Fibroblast of lung (primary cell): ENCODE measurements around the gene PRKCQ. TPM values are rescaled to one million over a fixed set of nuclear protein-coding genes. Genes with fewer than 3 reads are reported as not detected.

Experiments used
- DNase-seq, 2 donors: peaks; one replicate each; pipeline versions ENCODE4 v3.0.0 to v3.0.0-alpha.2; 2010; ENCODE audit warnings: low read depth in 2 of 2
- H2AFZ ChIP-seq: 2 replicates; pipeline ENCODE4 v1.5.1; 2012; ENCODE audit warnings: low read length, control low read depth, inconsistent platforms
- H3K27ac ChIP-seq: 2 replicates; pipeline ENCODE4 v1.5.1; 2011; ENCODE audit warnings: low read length, control low read depth; ENCODE audit not compliant: insufficient read depth
- H3K27me3 ChIP-seq: 2 replicates; pipeline ENCODE4 v1.5.1; 2011; ENCODE audit warnings: mild to moderate bottlenecking, low read length; ENCODE audit not compliant: control insufficient read depth, insufficient read depth
- H3K36me3 ChIP-seq: 2 replicates; pipeline ENCODE4 v1.5.1; 2011; ENCODE audit warnings: low read length; ENCODE audit not compliant: control insufficient read depth, insufficient read depth
- H3K4me1 ChIP-seq: 2 replicates; pipeline ENCODE4 v1.5.1; 2011; ENCODE audit warnings: low read length; ENCODE audit not compliant: control insufficient read depth, insufficient read depth; ENCODE audit errors: extremely low read depth
- H3K4me2 ChIP-seq: 2 replicates; pipeline ENCODE4 v1.5.1; 2011; ENCODE audit warnings: low read length, control low read depth; ENCODE audit not compliant: insufficient read depth; ENCODE audit errors: extremely low read depth
- H3K4me3 ChIP-seq, 4 experiments: fragments of 200-600 bp in 1 of 4; sonication (generic) in 1 of 4; replicated peaks in 1 of 4; 2 replicates each; pipeline ENCODE4 v1.5.1; 2011 to 2016; ENCODE audit warnings: low read length in 4 of 4, low read depth in 3 of 4, mild to moderate bottlenecking in 3 of 4, control low read depth in 2 of 4, inconsistent platforms in 1 of 4, mixed read lengths in 1 of 4; ENCODE audit not compliant: insufficient read depth in 1 of 4; ENCODE audit errors: control extremely low read depth in 1 of 4
- H3K79me2 ChIP-seq: 2 replicates; pipeline ENCODE4 v1.5.1; 2012; ENCODE audit warnings: mild to moderate bottlenecking, low read length, inconsistent platforms; ENCODE audit not compliant: control insufficient read depth, insufficient read depth
- H3K9ac ChIP-seq: 2 replicates; pipeline ENCODE4 v1.5.1; 2011; ENCODE audit warnings: mild to moderate bottlenecking, low read length, control low read depth; ENCODE audit not compliant: insufficient read depth
- H3K9me3 ChIP-seq: 2 replicates; pipeline ENCODE4 v1.5.1; 2012; ENCODE audit warnings: low read depth, low read length; ENCODE audit not compliant: control insufficient read depth, insufficient read depth
- H4K20me1 ChIP-seq: 2 replicates; pipeline ENCODE4 v1.5.1; 2011; ENCODE audit warnings: low read length; ENCODE audit not compliant: control insufficient read depth, insufficient read depth; ENCODE audit errors: extremely low read depth
- EZH2 ChIP-seq: IDR thresholded peaks from 2 replicates; pipeline ENCODE4 v1.5.1; 2012; ENCODE audit warnings: low read length, control low read depth, mild to moderate bottlenecking; ENCODE audit errors: missing control alignments
- polyA plus RNA-seq, 2 donors: library from polyadenylated mRNA; depleted of rRNA in 1 of 2; stranded (reverse) in 1 of 2; unstranded in 1 of 2; fragments of >200 nt; gene quantifications; 2 replicates each; pipeline ENCODE4 v1.2.1, GENCODE V29; 2011 to 2012; ENCODE audit warnings: missing spikeins in 1 of 2
- total RNA-seq: library from RNA; depleted of rRNA; stranded (reverse); fragments of >200 nt; gene quantifications from 2 replicates; pipeline ENCODE4 v1.2.1, GENCODE V29; 2014
- TF ChIP-seq, protein P1 (sequence below), 2 donors: IDR thresholded peaks in 1 of 2; conservative IDR thresholded peaks in 1 of 2; 1 replicate in 1 of 2; 2 replicates in 1 of 2; pipeline ENCODE4 v1.5.1; 2011 to 2012; ENCODE audit warnings: low read length in 2 of 2, control low read depth in 1 of 2, inconsistent platforms in 1 of 2, low read depth in 1 of 2, mild to moderate bottlenecking in 1 of 2

The PRKCQ gene
- total and polyA plus RNA-seq, 2 donors (not counting 1 experiment from before 2014, with no cell fraction given) = under 0.01 to 0.01 TPM

DNA sequence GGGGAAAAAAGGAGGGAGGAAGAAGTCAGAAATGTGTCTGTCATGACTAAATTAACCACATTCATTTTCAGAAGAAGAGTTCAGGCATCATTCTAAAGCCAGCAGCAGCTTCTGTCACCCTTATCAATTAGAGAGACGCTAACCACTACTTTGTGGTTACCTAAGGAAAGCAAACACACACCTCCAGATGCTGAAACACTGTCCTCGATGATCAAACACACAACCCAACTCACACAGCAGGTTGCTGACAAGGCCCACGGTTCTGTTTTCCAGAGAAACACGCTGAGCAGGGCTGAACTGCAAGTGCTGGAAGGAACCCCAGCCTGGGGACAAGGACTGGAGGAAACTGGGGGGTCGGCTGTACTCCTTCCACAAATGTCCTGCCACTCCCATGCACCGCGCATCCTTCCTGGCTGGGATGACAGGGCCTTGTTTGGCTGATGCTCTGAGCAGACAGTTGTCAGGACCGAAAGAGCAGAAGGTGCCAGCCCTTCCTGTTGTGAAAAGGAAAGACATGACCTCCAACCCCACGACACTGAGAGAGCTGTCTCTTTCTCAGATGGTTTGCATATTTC is 36.6 kb downstream of the PRKCQ start:
- H2AFZ ChIP-seq = no peak overlapping the region
- H3K4me2 ChIP-seq = no peak overlapping the region
- no peak overlapping the region for H3K9ac ChIP-seq
- H3K27ac ChIP-seq = no peak overlapping the region
- H4K20me1 ChIP-seq = no peaks in the 10 kb centered on the region
- no peak for TF ChIP-seq EZH2
- TF ChIP-seq, protein P1, sequence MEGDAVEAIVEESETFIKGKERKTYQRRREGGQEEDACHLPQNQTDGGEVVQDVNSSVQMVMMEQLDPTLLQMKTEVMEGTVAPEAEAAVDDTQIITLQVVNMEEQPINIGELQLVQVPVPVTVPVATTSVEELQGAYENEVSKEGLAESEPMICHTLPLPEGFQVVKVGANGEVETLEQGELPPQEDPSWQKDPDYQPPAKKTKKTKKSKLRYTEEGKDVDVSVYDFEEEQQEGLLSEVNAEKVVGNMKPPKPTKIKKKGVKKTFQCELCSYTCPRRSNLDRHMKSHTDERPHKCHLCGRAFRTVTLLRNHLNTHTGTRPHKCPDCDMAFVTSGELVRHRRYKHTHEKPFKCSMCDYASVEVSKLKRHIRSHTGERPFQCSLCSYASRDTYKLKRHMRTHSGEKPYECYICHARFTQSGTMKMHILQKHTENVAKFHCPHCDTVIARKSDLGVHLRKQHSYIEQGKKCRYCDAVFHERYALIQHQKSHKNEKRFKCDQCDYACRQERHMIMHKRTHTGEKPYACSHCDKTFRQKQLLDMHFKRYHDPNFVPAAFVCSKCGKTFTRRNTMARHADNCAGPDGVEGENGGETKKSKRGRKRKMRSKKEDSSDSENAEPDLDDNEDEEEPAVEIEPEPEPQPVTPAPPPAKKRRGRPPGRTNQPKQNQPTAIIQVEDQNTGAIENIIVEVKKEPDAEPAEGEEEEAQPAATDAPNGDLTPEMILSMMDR (conservative IDR thresholded peaks at IDR 0.05 in 1 of 2, IDR thresholded peaks at IDR 0.05 in 1 of 2; ENCODE audit: low read depth in 1 of 2, low read length in 2 of 2) = no peak
- H3K27me3 ChIP-seq = no peaks in the 10 kb centered on the region
- H3K4me3 ChIP-seq = no peak overlapping the region
- H3K79me2 ChIP-seq = no peaks in the 10 kb centered on the region
- DNase-seq = no peak
- H3K4me1 ChIP-seq = no peaks in the 10 kb centered on the region
- H3K9me3 ChIP-seq = no peaks in the 10 kb centered on the region
- no peaks in the 10 kb centered on the region for H3K36me3 ChIP-seq

DNA sequence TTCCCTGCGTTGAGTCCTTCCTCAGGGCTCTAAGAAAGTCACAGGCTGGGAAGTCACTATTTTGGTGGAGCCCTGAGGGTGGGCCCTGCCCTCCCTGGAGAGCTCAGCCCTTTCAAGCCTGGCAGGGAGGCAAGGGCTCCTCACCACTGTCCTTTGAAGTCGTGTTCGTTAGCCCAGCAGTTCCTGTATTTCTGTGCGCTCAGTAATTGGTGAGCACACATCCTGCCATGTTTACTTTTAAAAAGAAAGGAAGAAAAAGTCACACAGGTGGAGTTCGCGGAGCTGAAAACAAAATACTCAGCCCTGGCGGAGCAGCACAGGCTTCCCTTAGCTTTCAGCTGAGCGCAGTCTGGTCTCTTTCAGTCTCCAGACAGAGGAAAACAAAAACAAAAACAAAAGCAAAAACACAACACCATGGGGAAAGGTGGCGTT is 37.1 kb downstream of the PRKCQ start:
- H3K27ac ChIP-seq = no peak overlapping the region
- no peak for TF ChIP-seq EZH2
- TF ChIP-seq, protein P1 (conservative IDR thresholded peaks at IDR 0.05 in 1 of 2, IDR thresholded peaks at IDR 0.05 in 1 of 2; ENCODE audit: low read depth in 1 of 2, low read length in 2 of 2) = no peak

DNA sequence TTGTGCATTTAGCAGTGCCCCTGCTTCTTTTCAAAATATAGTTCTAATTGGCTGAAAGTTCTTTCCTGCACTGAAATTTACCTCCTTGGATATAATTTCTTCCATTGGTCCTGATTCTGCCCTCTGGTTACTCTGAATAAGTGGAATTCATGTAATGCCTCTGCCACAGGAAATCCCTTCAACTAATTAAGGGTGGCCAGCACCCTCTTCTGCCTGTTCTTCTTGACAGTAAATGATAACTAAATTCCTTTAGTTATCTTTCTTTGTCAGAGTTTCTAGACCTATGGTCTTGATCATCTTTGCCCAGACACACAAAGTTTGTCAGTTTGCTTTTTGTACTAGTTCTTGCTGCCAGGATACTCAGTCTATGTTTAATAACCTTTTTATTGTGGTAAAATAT is 40.2 kb downstream of the PRKCQ start:
- Histone ChIP-seq H3K9ac (no peak overlapping the region), H3K27me3 (no peaks in the 10 kb centered on the region), H3K9me3 (no peaks in the 10 kb centered on the region), H3K4me1 (no peaks in the 10 kb centered on the region), H3K4me3 (no peak overlapping the region), H3K27ac (no peak overlapping the region), H3K79me2 (no peaks in the 10 kb centered on the region), H3K36me3 (no peaks in the 10 kb centered on the region), H2AFZ (no peak overlapping the region), H4K20me1 (no peaks in the 10 kb centered on the region), H3K4me2 (no peak overlapping the region)
- DNase-seq = no peak
- no peak for TF ChIP-seq EZH2
- TF ChIP-seq, protein P1 (conservative IDR thresholded peaks at IDR 0.05 in 1 of 2, IDR thresholded peaks at IDR 0.05 in 1 of 2; ENCODE audit: low read depth in 1 of 2, low read length in 2 of 2) = no peak

More for the DNA sequence above, 37.1 kb downstream of the PRKCQ start:
- Histone ChIP-seq H3K9ac (no peak overlapping the region), H3K9me3 (no peaks in the 10 kb centered on the region), H3K79me2 (no peaks in the 10 kb centered on the region), H3K27me3 (no peaks in the 10 kb centered on the region), H3K4me3 (no peak overlapping the region), H3K36me3 (no peaks in the 10 kb centered on the region), H4K20me1 (no peaks in the 10 kb centered on the region), H3K4me2 (no peak overlapping the region), H3K4me1 (no peaks in the 10 kb centered on the region), H2AFZ (no peak overlapping the region)
- no peak for DNase-seq
